Astrocyte of the spinal cord (primary cell): Measurements from ENCODE around the gene SYT7.

ENCODE experiments used
- DNase-seq: peaks from one replicate; pipeline ENCODE4 v3.0.0; 2011; ENCODE audit warnings: low read depth, low spot score
- H3K4me3 ChIP-seq: 2 replicates; pipeline ENCODE4 v1.5.1; 2011; ENCODE audit warnings: low read depth, mild to moderate bottlenecking, low read length, moderate library complexity
- in situ Hi-C: cut with HindIII; loops from 2 replicates; pipeline ENCODE4 v1.10.0; 2017; ENCODE audit warnings: low sequenced_read_pairs
- TF ChIP-seq, protein P1 (sequence below): IDR thresholded peaks from 2 replicates; pipeline ENCODE4 v1.5.1; 2012; ENCODE audit warnings: low read depth, mild to moderate bottlenecking, low read length, inconsistent platforms

The SYT7 gene

DNA sequence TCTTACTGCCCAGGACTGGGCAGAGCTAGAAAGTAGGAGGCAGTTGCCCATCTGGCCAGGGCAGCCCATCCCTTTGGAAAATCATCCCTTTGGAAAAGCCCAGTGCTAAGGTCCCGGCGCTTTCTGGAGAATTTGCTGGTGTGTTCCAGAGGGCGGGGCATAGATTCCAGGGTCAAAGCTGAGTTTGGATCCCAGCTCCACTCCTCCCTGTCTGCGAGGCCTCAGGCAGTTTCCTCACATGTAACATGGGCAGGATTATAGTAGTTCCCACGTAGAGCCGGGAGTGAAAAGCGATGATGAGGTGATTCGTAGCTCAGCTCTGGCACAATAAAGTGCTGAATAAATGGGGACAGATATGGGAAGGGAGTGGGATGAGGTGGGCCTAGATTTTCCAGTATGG, 103.8 kb downstream of the SYT7 start:
- DNase-seq: no peak
- no peak overlapping the region for H3K4me3 ChIP-seq
- TF ChIP-seq, protein P1, sequence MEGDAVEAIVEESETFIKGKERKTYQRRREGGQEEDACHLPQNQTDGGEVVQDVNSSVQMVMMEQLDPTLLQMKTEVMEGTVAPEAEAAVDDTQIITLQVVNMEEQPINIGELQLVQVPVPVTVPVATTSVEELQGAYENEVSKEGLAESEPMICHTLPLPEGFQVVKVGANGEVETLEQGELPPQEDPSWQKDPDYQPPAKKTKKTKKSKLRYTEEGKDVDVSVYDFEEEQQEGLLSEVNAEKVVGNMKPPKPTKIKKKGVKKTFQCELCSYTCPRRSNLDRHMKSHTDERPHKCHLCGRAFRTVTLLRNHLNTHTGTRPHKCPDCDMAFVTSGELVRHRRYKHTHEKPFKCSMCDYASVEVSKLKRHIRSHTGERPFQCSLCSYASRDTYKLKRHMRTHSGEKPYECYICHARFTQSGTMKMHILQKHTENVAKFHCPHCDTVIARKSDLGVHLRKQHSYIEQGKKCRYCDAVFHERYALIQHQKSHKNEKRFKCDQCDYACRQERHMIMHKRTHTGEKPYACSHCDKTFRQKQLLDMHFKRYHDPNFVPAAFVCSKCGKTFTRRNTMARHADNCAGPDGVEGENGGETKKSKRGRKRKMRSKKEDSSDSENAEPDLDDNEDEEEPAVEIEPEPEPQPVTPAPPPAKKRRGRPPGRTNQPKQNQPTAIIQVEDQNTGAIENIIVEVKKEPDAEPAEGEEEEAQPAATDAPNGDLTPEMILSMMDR: no peak
- in situ Hi-C loops: no loop called here

DNA sequence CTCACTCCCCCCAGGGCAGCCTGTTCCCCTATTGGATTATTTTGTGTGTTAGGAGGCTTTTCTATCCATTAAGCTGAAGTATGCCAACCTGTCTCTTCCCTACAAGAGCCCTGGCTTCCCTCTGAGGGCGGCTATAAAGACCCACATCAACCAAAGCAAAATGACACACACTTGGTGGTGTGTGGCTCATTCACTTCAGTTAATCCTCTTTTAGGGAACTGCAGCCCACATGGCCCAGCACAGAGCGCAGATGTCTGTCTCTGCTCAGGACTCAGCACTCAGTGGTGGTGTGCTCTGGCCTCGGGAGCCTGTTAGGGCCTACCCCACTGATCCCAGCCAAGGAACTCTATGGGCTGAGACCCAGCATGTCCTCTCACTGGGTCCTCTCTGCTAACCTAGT, 104.5 kb downstream of the SYT7 start:
- TF ChIP-seq, protein P1: no peak
- DNase-seq: no peak
- H3K4me3 ChIP-seq: no peak overlapping the region
- in situ Hi-C loops: no loop called here

DNA sequence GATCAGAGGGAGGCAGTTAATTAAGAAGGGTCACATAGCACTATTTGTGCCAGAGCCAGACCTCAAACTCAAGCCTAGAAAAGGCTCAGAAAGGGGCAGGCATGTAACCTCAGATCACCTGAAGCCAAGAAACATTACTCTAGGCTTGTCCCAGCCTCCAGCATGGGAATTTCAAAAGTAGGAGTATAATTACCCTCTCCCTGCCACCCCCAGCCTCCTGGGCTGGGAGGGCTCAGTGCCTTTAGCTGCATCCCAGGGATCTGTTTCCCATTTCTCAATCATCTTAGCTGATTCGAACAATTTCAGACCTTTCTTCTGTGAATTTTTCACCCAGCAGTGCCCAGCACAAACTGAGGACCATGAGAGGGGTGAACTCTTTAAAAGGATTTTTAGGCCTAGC, 105.4 kb downstream of the SYT7 start:
- no peak overlapping the region for H3K4me3 ChIP-seq
- in situ Hi-C loops: no loop called here
- TF ChIP-seq, protein P1: no peak
- DNase-seq: no peak

DNA sequence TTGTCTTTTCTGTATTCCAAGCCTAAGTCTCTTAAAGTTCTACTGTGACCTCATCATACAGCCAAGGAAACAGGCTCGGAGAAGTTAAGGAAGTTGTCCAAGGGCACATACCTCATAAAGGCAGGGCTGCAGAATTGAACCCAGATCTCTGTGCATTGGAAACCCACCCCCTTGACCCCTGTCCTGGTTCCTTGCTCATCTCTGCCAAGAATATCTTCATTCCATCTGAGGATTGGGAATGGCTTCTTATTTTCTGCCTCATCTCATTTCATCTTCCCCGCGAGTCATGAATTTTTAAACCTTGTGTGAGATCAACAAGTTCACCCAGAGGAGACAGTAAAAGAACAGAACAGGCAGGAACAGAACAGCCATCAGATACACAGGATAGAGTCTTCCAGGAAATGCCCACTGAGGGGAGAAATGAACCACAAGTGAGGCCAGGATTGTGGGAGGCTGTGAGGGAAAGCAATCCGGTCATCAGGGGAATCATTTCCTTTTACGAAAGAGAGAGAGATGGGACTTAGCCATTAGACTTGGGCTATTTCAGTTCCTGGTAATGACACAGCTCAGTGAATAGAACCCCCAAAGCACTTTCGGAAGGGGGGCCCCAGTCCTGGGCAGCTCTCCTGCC, 106.7 kb downstream of the SYT7 start:
- H3K4me3 ChIP-seq: no peak overlapping the region
- no peak for DNase-seq
- TF ChIP-seq, protein P1: no peak
- in situ Hi-C loops: no loop called here

DNA sequence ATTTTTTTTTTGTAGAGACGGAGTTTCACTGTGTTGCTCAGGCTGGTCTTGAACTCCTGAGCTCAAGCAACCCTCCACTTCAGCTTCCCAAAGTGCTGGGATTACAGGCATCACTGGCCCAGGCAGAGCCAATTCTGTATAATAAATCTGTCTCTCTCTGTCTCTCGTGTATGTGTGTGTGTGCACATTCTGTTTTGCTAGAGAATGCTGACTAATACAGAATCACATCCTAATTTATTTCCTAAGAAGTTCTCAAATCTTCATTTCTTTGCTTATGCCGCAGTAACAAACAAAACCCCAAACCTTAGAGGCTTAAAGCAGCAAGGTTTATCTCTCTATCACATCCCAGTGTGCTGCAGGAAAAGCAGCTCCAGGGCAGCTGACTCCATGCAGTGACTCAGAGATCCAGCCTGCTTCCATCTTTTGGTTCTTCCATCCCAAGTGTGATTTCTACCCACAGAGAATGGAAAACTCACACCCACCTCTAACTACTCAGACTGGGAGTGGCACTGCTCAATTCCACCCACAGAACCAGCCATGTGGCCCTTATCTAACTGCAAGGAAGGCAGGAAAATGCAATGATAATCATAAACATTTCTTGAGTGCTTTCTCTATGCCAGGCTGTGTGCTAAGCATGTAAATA, 107.4 kb downstream of the SYT7 start:
- in situ Hi-C loops: no loop called here
- no peak overlapping the region for H3K4me3 ChIP-seq
- DNase-seq: no peak
- TF ChIP-seq, protein P1: no peak

DNA sequence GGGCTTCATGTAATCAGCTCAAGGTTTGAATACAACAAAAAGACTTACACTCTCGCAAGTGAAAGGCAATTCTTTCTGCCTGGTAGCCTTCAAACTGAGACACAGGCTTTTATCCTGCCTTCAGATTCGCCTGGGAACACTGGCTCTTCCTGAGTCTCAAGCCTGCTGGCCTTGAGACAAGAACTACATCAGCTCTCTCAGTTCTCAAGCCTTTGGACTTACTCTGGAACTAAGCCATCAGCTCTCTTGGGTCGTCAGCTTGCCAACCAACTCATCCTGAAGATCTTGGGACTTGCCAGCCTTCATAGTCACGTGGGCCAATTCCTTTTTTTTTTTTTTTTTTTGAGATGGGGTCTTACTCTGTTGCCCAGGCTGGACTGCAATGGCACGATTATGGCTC, 108.0 kb downstream of the SYT7 start:
- TF ChIP-seq, protein P1: no peak
- DNase-seq: peak; percentile 38
- H3K4me3 ChIP-seq: no peak overlapping the region
- in situ Hi-C loops: no loop called here

DNA sequence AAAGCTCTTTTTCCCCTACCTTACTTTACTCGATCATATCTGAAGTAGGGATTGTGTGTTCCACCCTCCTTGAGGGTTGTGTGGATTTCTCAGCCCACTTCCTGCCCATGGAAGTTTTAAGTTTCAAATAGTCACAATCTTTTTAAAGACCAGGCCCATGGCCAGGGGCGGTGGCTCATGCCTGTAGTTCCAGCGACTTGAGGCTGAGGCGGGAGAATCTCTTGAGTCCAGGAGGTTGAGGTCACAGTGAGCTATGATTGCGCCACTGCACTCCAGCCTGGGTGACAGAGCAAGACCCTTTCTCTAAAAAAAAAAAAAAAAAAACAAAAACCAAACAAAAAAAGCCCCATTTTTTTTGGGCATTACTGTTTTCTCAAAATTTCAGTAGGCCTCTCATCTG, 108.6 kb downstream of the SYT7 start:
- in situ Hi-C loops: no loop called here
- TF ChIP-seq, protein P1: no peak
- no peak overlapping the region for H3K4me3 ChIP-seq
- DNase-seq: no peak
